Skin epidermis (tissue), 12 donors: ENCODE data around the gene GLI2.
A peak's percentile ranks its signal among the peaks of the same experiment; 100 is the strongest.

Experiments used
- H3K27ac ChIP-seq, 21 experiments: fragments of 200-600 bp; sonication (generic) in 11 of 21; one replicate each; pipeline ENCODE4 v1.5.0; 2020; ENCODE audit warnings: mild to moderate bottlenecking in 3 of 21, inconsistent platforms in 2 of 21, moderate library complexity in 2 of 21
- H3K4me3 ChIP-seq, 7 experiments: fragments of 200-600 bp; sonication (generic) in 2 of 7; one replicate each; pipeline ENCODE4 v1.5.0; 2020; ENCODE audit warnings: inconsistent platforms in 2 of 7, mild to moderate bottlenecking in 2 of 7, moderate library complexity in 1 of 7

Gene GLI2

GRCh38 chr2:120735746-120736170 lies at the start of gene GLI2:
GLI2 (plus strand) TSS chr2:120735868; CDS start chr2:120797321, 61,453 bp downstream.
- Histone ChIP-seq H3K4me3 (peak within 1 kb of the TSS; percentile 36 to 56 (median 42)), H3K27ac (peak within 1 kb of the TSS in 19 of 21 experiments; percentile 13 to 91 (median 64))

DNA sequence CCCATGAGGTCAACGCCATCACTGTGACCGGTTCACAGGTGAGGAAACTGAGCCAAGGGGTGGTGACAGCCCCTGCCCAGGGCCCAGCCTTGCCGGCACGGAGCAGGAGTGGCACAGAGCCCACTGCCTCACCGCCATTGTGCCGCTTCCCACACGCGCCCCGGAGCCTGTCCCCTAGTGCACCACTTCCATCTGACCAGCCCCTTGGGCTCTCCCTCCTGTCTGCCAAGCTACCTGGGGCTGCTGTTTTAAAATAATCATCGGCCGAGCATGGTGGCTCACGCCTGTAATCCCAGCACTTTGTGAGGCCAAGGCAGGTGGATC lies 49.7 kb upstream of the GLI2 start:
- Histone ChIP-seq H3K27ac (no peak overlapping the region), H3K4me3 (no peak overlapping the region)

DNA sequence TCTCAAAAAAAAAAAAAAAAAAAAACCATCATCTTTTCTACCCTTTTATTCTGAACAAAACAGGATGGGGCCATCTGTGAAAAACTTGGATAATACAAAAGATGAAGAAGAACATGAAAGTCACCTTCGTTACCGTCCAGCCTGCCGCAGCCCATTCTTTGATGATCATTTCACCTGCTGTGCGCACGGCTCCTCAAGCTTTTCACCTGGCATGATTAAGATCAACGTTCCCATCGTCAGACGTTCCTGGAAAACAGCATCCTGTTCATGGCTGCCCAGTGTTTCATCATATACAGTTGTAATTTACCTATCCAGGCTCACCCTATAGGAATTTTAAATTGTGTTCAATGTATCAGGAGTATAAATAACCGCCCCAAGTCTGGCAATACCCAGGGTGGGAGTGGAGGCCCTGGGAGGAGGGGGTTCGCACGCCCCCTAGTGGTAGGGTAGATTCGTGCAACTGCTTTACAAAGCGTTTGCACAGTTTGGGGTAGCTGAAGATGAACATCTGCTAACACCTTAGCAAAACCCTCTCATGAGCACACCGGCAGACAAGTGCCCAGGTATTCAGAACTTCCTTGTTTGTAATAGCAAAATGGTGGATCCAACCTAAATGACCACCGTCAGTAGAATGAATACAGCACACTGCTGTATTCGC lies 49.0 kb upstream of the GLI2 start:
- Histone ChIP-seq H3K4me3 (no peak overlapping the region), H3K27ac (no peak overlapping the region)

DNA sequence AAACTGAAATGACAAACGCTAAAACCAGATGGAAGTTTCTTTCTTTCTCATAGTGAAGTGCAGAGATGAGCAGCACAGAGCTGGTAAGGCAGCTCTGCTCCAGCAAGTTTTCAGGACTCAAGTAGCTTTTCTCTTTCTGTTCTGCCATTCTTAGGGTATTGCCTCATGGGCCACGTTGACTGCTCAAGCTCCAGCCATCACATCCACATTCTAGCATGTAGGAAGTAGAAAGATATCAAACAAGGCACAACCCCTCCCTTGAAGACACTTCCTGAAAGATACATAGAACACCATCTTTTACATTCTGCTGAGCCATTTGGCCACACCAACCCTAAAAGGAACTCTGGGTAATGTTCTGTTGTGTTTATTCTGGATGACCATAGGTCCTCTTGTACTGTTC lies 48.5 kb upstream of the GLI2 start:
- Histone ChIP-seq H3K4me3 (no peak overlapping the region), H3K27ac (no peak overlapping the region)

DNA sequence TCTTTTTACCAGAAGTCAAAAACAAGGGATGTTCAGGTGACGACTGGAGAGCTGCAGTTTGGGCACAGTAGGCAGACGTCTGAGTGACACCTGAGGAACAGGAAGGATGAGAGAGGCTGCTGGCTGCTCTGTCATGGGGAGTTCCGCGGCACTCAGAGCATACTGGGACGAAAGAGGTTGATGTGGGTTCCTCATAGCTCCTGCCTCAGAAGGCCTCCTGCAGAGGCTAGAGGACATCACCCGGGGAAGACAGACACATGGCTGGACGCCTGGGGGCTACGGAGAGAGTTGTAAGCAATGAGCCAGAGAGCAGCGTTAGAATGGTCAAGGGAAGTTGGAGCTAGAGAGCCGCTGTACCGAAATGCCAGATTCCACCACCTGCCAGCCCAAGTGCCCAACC lies 45.1 kb upstream of the GLI2 start:
- no peak overlapping the region for H3K4me3 ChIP-seq
- H3K27ac ChIP-seq = no peak overlapping the region

DNA sequence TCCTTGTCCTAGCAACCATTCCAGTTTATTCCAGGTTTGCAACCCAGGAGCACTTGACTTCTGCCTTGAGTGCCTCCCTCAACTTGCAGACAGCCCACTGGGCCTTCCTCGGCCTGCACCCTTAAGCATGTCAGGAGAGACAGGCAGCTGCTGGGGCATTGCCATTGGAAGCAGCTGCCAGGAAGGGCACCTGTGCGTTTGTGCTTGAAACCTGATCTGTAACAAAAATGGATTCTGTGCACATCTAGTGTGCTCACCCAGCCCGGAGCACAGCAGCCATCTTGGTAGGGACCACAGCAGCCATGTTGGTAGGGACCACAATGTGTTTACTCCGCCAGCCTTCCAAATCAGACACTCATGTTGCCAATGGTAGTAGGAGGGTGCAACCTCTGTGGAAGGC lies 44.3 kb upstream of the GLI2 start:
- H3K27ac ChIP-seq = no peak overlapping the region
- no peak overlapping the region for H3K4me3 ChIP-seq

- H3K27ac ChIP-seq = no peak overlapping the region
- H3K4me3 ChIP-seq = no peak overlapping the region
Observed at GRCh38 chr2:120692691-120693090, 43.0 kb upstream of the GLI2 start.

- H3K27ac ChIP-seq = no peak overlapping the region
- H3K4me3 ChIP-seq = no peak overlapping the region
Observed at GRCh38 chr2:120693121-120693520, 42.5 kb upstream of the GLI2 start.

DNA sequence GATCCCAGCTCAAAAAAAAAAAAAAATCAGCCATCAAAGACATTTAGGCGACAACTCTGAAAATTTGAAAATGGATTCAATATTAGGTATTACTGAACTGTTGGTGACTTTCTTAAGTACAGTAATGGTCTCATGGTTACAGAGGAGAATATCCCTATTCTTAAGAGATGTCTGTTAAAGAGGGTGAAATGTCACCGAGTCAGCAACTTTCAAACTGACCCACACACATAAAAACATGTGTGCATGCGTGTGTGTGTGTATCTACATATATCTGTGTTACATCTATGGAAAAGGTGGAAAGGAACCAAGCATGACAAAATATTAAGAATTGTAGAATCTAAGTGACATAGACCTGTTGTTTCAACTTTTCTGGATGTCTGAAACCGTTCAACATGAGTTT lies 41.6 kb upstream of the GLI2 start:
- H3K4me3 ChIP-seq = no peak overlapping the region

DNA sequence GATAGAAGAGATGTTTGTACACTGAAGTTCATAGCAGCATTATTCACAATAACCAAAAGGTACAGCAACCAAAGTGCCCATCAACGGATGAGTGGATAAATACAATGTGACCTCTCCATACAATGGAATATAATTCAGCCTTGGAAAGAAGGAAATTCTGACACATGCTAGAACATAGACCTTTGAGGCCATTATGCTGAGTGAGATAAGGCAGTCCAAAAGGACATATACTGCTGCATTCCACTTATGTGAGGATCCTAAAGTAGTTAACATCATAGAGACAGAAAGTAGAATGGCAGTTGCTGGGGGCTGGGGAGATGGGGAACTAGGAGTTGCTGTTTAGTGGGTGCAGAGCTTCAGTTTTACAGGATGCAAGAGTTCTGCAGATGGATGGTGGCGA lies 38.2 kb upstream of the GLI2 start:
- Histone ChIP-seq H3K4me3 (no peak overlapping the region), H3K27ac (no peak overlapping the region)

More for the DNA sequence above, 41.6 kb upstream of the GLI2 start:
- no peak overlapping the region for H3K27ac ChIP-seq

GRCh38 chr2:120699292-120699691 lies 36.4 kb upstream of the GLI2 start:
- Histone ChIP-seq H3K4me3 (no peak overlapping the region), H3K27ac (no peak overlapping the region)

DNA sequence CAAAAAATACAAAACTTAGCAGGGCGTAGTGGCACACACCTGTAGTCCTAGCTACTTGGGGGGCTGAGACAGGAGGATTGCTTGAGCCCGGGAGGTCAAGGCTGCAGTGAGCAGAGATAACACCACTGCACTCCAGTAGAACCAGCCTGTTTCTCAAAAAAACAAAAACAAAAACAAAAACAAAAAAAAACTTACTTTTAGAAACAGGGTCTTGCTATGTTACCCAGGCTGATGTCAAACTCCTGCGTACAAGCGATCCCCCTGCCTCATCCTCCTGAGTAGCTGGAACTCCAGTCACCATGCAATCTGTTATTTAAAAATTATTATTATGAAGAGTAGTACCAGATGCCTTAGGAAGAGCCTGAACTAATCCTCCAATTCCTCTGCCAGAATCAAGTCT lies 35.0 kb upstream of the GLI2 start:
- Histone ChIP-seq H3K4me3 (no peak overlapping the region), H3K27ac (no peak overlapping the region)

- H3K4me3 ChIP-seq = no peak overlapping the region
- no peak overlapping the region for H3K27ac ChIP-seq
Observed at GRCh38 chr2:120701096-120701495, 34.6 kb upstream of the GLI2 start.

GRCh38 chr2:120701499-120701898 lies 34.2 kb upstream of the GLI2 start:
- no peak overlapping the region for H3K27ac ChIP-seq
- H3K4me3 ChIP-seq = no peak overlapping the region

DNA sequence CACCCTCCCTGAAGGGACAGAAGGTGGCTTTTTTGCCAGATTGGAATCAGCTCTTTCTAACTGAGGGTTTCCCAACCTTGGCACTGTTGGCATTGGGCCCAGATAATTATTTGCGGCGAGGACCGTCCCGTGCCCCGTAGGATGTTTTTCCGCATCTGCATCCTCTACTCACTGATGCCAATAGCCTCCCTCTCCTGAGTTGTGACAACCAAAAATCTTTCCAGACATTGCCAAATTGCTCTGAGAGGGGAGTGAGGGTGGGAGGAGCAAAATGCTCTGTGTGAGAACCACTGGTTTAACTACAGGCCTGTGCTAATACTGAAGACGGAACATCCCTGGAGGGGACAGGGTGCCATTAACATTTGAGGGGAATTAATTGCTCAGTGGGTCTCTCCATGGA lies 33.6 kb upstream of the GLI2 start:
- no peak overlapping the region for H3K27ac ChIP-seq
- H3K4me3 ChIP-seq = no peak overlapping the region

DNA sequence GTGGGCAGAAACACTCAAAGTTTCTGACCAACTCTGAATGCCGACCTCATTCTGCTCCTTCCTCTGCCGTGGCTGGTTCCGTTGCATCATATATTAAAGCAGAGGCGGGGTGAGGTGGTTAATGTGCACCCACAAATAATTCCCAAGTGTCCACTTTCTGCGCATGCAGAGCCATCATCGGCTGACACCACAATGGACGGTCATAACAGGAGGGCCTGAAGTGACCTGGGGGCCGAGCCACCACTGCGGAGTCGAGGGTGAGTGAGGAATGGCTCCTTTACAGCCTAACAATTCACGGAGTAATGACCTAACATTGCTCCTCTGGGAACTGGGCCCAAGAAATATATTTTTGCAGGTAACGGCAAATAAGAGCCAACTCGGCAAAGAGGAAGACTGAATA lies 32.9 kb upstream of the GLI2 start:
- Histone ChIP-seq H3K4me3 (no peak overlapping the region), H3K27ac (no peak overlapping the region)

DNA sequence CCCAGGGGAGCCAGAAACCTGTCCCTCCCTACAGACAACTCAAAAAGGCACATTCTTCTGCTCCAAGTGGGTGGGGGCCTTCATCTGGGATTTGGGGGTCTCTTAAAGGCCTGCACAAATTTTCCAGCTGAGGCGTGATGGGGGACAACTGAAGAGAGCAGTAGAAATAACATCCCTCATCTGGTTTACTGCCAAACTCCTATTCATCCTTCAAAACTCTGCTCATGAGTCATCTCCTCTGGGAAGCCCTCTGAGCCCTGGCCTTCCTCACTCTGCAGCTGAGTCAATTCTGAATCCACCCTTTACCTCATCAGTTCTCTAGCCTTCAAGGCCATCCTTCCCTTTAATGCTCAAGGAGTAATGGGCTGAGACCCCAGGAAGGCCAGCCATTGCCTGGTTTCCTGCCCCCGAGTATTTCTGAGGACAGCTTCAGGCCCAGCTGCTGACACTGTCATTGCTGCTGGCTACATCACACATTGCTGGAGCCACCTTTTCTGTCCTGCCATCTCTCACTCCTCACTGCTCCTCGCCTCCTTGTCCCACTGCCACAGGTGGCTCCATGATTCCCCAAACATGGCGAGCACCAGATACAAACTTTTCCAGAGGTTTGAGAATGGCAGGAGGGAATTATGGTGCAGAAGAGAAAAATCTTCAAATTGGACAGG lies 32.2 kb upstream of the GLI2 start:
- H3K4me3 ChIP-seq = no peak overlapping the region
- no peak overlapping the region for H3K27ac ChIP-seq

GRCh38 chr2:120704696-120705095 lies 31.0 kb upstream of the GLI2 start:
- Histone ChIP-seq H3K27ac (no peak overlapping the region), H3K4me3 (no peak overlapping the region)

- H3K27ac ChIP-seq = no peak overlapping the region
- H3K4me3 ChIP-seq = no peak overlapping the region
Observed at GRCh38 chr2:120707816-120708215, 27.9 kb upstream of the GLI2 start.

GRCh38 chr2:120708944-120709607 lies 26.6 kb upstream of the GLI2 start:
- Histone ChIP-seq H3K4me3 (no peak overlapping the region), H3K27ac (no peak overlapping the region)

- Histone ChIP-seq H3K27ac (peak overlapping the region in 1 of 21 experiments; percentile 27), H3K4me3 (no peak overlapping the region)
Observed at GRCh38 chr2:120709608-120710041, 26.0 kb upstream of the GLI2 start.
